WTC11 (cell line): Measurements from ENCODE around the gene COL11A1.

Experiments
- AFF4 ChIP-seq: sonication (generic); formaldehyde crosslinking; IDR thresholded peaks from 2 replicates; pipeline ENCODE4 v1.8.1; 2023; ENCODE audit warnings: mild to moderate bottlenecking, missing genetic modification reagents, borderline replicate concordance
- ARID4B ChIP-seq: sonication (generic); formaldehyde crosslinking; IDR thresholded peaks from 2 replicates; pipeline ENCODE4 v1.8.0; 2023; ENCODE audit warnings: missing genetic modification reagents, mild to moderate bottlenecking, borderline replicate concordance
- ATF2 ChIP-seq: sonication (generic); formaldehyde crosslinking; IDR thresholded peaks from 2 replicates; pipeline ENCODE4 v1.8.1; 2022; ENCODE audit warnings: low read depth, missing genetic modification reagents, borderline replicate concordance
- ATF6 ChIP-seq: sonication (generic); formaldehyde crosslinking; IDR thresholded peaks from 2 replicates; pipeline ENCODE4 v1.8.1; 2023; ENCODE audit warnings: mild to moderate bottlenecking, missing genetic modification reagents
- CTCF ChIP-seq: fragments of 200-600 bp; IDR thresholded peaks from 2 replicates; pipeline ENCODE4 v1.8.0; 2022; ENCODE audit warnings: antibody characterized with exemption
- GRHL2 ChIP-seq: fragments of 250-450 bp; sonication (Bioruptor Pico); IDR thresholded peaks from 2 replicates; pipeline ENCODE4 v1.8.0; 2022; ENCODE audit warnings: mild to moderate bottlenecking, moderate library complexity; ENCODE audit not compliant: insufficient replicate concordance, severe bottlenecking
- MAX ChIP-seq: sonication (generic); formaldehyde crosslinking; IDR thresholded peaks from 2 replicates; pipeline ENCODE4 v1.8.0; 2022; ENCODE audit warnings: mild to moderate bottlenecking, missing genetic modification reagents
- SP1 ChIP-seq: sonication (generic); formaldehyde crosslinking; conservative IDR thresholded peaks from 2 replicates; pipeline ENCODE4 v1.8.1; 2022; ENCODE audit warnings: missing genetic modification reagents
- STAT6 ChIP-seq: sonication (generic); formaldehyde crosslinking; conservative IDR thresholded peaks from 2 replicates; pipeline ENCODE4 v1.8.1; 2023; ENCODE audit warnings: mild to moderate bottlenecking, low read depth, missing genetic modification reagents, moderate library complexity
- TP53 ChIP-seq: sonication (generic); formaldehyde crosslinking; IDR thresholded peaks from 2 replicates; pipeline ENCODE4 v1.8.1; 2023; ENCODE audit warnings: mild to moderate bottlenecking, missing genetic modification reagents
- USF1 ChIP-seq: sonication (generic); formaldehyde crosslinking; IDR thresholded peaks from 2 replicates; pipeline ENCODE4 v1.8.0; 2022; ENCODE audit warnings: mild to moderate bottlenecking, missing genetic modification reagents
- ZBTB43 ChIP-seq: sonication (generic); formaldehyde crosslinking; IDR thresholded peaks from 2 replicates; pipeline ENCODE4 v1.8.1; 2023; ENCODE audit warnings: mild to moderate bottlenecking, missing genetic modification reagents
- ZNF232 ChIP-seq: sonication (generic); formaldehyde crosslinking; IDR thresholded peaks from 2 replicates; pipeline ENCODE4 v1.8.0; 2022; ENCODE audit warnings: mild to moderate bottlenecking, missing genetic modification reagents
- ZNF416 ChIP-seq: fragments of 250-450 bp; sonication (Bioruptor Pico); IDR thresholded peaks from 2 replicates; pipeline ENCODE4 v1.9.0; 2021; ENCODE audit warnings: mild to moderate bottlenecking, inconsistent platforms

GRCh38 chr1:102896286-102896685 is 212.0 kb downstream of the COL11A1 start:
- TF ChIP-seq MAX (no peak), STAT6 (no peak), ARID4B (CRISPR knock-in tag) (no peak), ATF6 (CRISPR knock-in tag) (no peak), ZBTB43 (CRISPR knock-in tag) (no peak), CTCF (no peak), ZNF232 (CRISPR knock-in tag) (no peak), AFF4 (CRISPR knock-in tag) (no peak), SP1 (CRISPR knock-in tag) (no peak), TP53 (CRISPR knock-in tag) (no peak), GRHL2 (CRISPR knock-in tag) (no peak), ATF2 (CRISPR knock-in tag) (no peak), USF1 (CRISPR knock-in tag) (no peak), ZNF416 (CRISPR knock-in tag) (no peak)
